NB4 (cell line): ENCODE results near the gene TNPO1.

Experiments used
- CTCF ChIP-seq: IDR thresholded peaks from one replicate; pipeline ENCODE4 v1.5.1; 2012; ENCODE audit warnings: low read depth, low read length
- POLR2A ChIP-seq: IDR thresholded peaks from 2 replicates; pipeline ENCODE4 v1.6.1; 2011; ENCODE audit warnings: mild to moderate bottlenecking; ENCODE audit not compliant: insufficient read length; ENCODE audit errors: extremely low read depth

GRCh38 chr5:72796001-72796400 is 20.5 kb upstream of the TNPO1 start:
- TF ChIP-seq POLR2A (no peak), CTCF (no peak)
